Measurements from ENCODE around the gene ABT1. TPM values are rescaled to one million over a fixed set of nuclear protein-coding genes. Genes with fewer than 3 reads are reported as not detected.

The ABT1 gene
- total RNA-seq, 1 experiment from 2014 or later: 26.7 TPM

- Histone ChIP-seq H3K27ac (ENCODE audit: low read depth, low read length) (no peak overlapping the region), H2AFZ (ENCODE audit: low read depth, low read length, poor library complexity, severe bottlenecking) (no peak overlapping the region), H3K79me2 (ENCODE audit: insufficient read depth, low read length) (no peaks in the 10 kb centered on the region), H3K9ac (ENCODE audit: low read length) (no peak overlapping the region), H3K4me1 (ENCODE audit: control insufficient read depth in 1 of 2, insufficient read depth in 2 of 2, low read length in 2 of 2) (no peaks in the 10 kb centered on the region), H3K9me2 (ENCODE audit: insufficient read depth) (no peaks in the 10 kb centered on the region), H3K9me3 (ENCODE audit: control insufficient read depth in 1 of 2, insufficient read depth in 1 of 2, low read depth in 1 of 2, low read length in 2 of 2) (no peaks in the 10 kb centered on the region; a peak in 1 of 4 replicates), H3K4me2 (ENCODE audit: low read length) (no peak overlapping the region), H4K20me1 (ENCODE audit: insufficient read depth) (no peaks in the 10 kb centered on the region), H3K4me3 (replicated peaks in 1 of 2; ENCODE audit: low read depth in 1 of 2, low read length in 2 of 2) (no peak overlapping the region), H3K36me3 (ENCODE audit: control insufficient read depth in 1 of 2, insufficient read depth in 2 of 2, low read length in 2 of 2) (0 out of 4 replicates have a peak, but pooled peaks cover 0 to 3% of the 10 kb centered on the region in 2 experiments), H3K27me3 (ENCODE audit: insufficient read depth, low read length) (no peaks in the 10 kb centered on the region)
- CTCF ChIA-PET: no interaction called here
- no TSS peak for BruUV-seq (replicated peaks)
- POLR2A ChIA-PET: no interaction called here
- RAD21 ChIA-PET (ENCODE audit: low non-redundant PET in 1 of 2, low total read pairs in 2 of 2, uncharacterized antibody in 2 of 2, unreplicated experiment in 2 of 2): no interaction called here
- intact Hi-C loops (cut with micrococcal nuclease): no loop called here
- ATAC-seq (no peak), DNase-seq (ENCODE audit: low read depth, low spot score) (no peak)
- TF ChIP-seq SIN3A (IDR thresholded peaks at IDR 0.05; ENCODE audit: low read depth) (no peak), SP1 (IDR thresholded peaks at IDR 0.05; ENCODE audit: low read depth) (no peak), REST (IDR thresholded peaks at IDR 0.05; ENCODE audit: low read depth) (no peak)
These were observed 31.1 kb downstream of the ABT1 start for GRCh38 chr6:26627843-26628242.

- Histone ChIP-seq H3K4me1 (ENCODE audit: control insufficient read depth in 1 of 2, insufficient read depth in 2 of 2, low read length in 2 of 2) (no peaks in the 10 kb centered on the region), H2AFZ (ENCODE audit: low read depth, low read length, poor library complexity, severe bottlenecking) (no peak overlapping the region), H4K20me1 (ENCODE audit: insufficient read depth) (no peaks in the 10 kb centered on the region), H3K9me3 (ENCODE audit: control insufficient read depth in 1 of 2, insufficient read depth in 1 of 2, low read depth in 1 of 2, low read length in 2 of 2) (peaks cover 0 to 10% of the 10 kb centered on the region in 2 experiments; a peak in 1 of 4 replicates), H3K4me3 (replicated peaks in 1 of 2; ENCODE audit: low read depth in 1 of 2, low read length in 2 of 2) (no peak overlapping the region), H3K36me3 (ENCODE audit: control insufficient read depth in 1 of 2, insufficient read depth in 2 of 2, low read length in 2 of 2) (peaks cover 3% of the 10 kb centered on the region in 2 experiments; a peak in 1 of 4 replicates), H3K27ac (ENCODE audit: low read depth, low read length) (no peak overlapping the region), H3K79me2 (ENCODE audit: insufficient read depth, low read length) (no peaks in the 10 kb centered on the region), H3K4me2 (ENCODE audit: low read length) (no peak overlapping the region), H3K27me3 (ENCODE audit: insufficient read depth, low read length) (no peaks in the 10 kb centered on the region), H3K9me2 (ENCODE audit: insufficient read depth) (no peaks in the 10 kb centered on the region), H3K9ac (ENCODE audit: low read length) (no peak overlapping the region)
- ChIA-PET POLR2A (no interaction called here), RAD21 (ENCODE audit: low non-redundant PET in 1 of 2, low total read pairs in 2 of 2, uncharacterized antibody in 2 of 2, unreplicated experiment in 2 of 2) (no interaction called here), CTCF (no interaction called here)
- DNase-seq (ENCODE audit: low read depth, low spot score): no peak
- intact Hi-C loops (cut with micrococcal nuclease): no loop called here
- no TSS peak for BruUV-seq (replicated peaks)
- no peak for ATAC-seq
- TF ChIP-seq ZNF274 (IDR thresholded peaks at IDR 0.05; ENCODE audit: low read depth, low read length) (no peak), YY1 (IDR thresholded peaks at IDR 0.05; ENCODE audit: extremely low read depth, insufficient replicate concordance, low read depth, low read length) (no peak), SIN3A (IDR thresholded peaks at IDR 0.05; ENCODE audit: low read depth) (no peak), SRF (IDR thresholded peaks at IDR 0.05; ENCODE audit: low read depth) (no peak), POLR2AphosphoS5 (IDR thresholded peaks at IDR 0.05; ENCODE audit: low read depth, low read length) (no peak), FOSL1 (IDR thresholded peaks at IDR 0.05; ENCODE audit: low read depth) (no peak), ZFX (IDR thresholded peaks at IDR 0.05) (no peak), JUND (IDR thresholded peaks at IDR 0.05) (no peak), ATF3 (IDR thresholded peaks at IDR 0.05) (no peak), ZBTB33 (IDR thresholded peaks at IDR 0.05; ENCODE audit: extremely low read depth, insufficient replicate concordance, low read length) (no peak), CTCF (IDR thresholded peaks at IDR 0.05 in 2 of 3, conservative IDR thresholded peaks at IDR 0.05 in 1 of 3; ENCODE audit: borderline replicate concordance in 1 of 3, insufficient read depth in 1 of 3, low read depth in 2 of 3, low read length in 2 of 3) (no peak), POLR2A (IDR thresholded peaks at IDR 0.05; ENCODE audit: borderline replicate concordance, extremely low read depth, insufficient read depth, insufficient read length) (no peak)
These were observed 32.6 kb downstream of the ABT1 start for GRCh38 chr6:26629359-26629758.

Data from HCT116 (cell line).